Gastrocnemius medialis (tissue), 4 donors: ENCODE data around the gene PSAT1. TPM values are rescaled to one million over a fixed set of nuclear protein-coding genes. Genes with fewer than 3 reads are reported as not detected.

Source experiments
- ATAC-seq, 2 donors: fragments of 150-250 bp; one replicate each; pipeline ENCODE4 v1.9.1; 2016
- DNase-seq, 2 donors: peaks; one replicate each; pipeline ENCODE4 v3.0.0-alpha.2; 2019
- H3K27ac ChIP-seq, 4 donors: fragments of 200-600 bp; sonication (generic); 1 replicate in 1 of 4; 2 replicates in 3 of 4; pipeline ENCODE4 v1.5.1; 2016 to 2018; ENCODE audit warnings: mild to moderate bottlenecking in 2 of 4, moderate library complexity in 1 of 4
- H3K27me3 ChIP-seq, 3 donors: fragments of 200-600 bp; sonication (generic) in 2 of 3; 1 replicate in 1 of 3; 2 replicates in 2 of 3; pipeline versions ENCODE4 v1.5.1 to v1.6.0; 2016 to 2019; ENCODE audit warnings: mild to moderate bottlenecking in 1 of 3, moderate library complexity in 1 of 3
- H3K36me3 ChIP-seq, 2 donors: fragments of 200-600 bp; sonication (generic) in 1 of 2; one replicate each; pipeline ENCODE4 v1.5.1; 2017 to 2018
- H3K4me1 ChIP-seq, 2 donors: fragments of 200-600 bp; sonication (generic) in 1 of 2; one replicate each; pipeline ENCODE4 v1.5.1; 2016 to 2017; ENCODE audit warnings: mild to moderate bottlenecking in 2 of 2
- H3K4me3 ChIP-seq, 4 donors: fragments of 200-600 bp; sonication (generic) in 3 of 4; 1 replicate in 1 of 4; 2 replicates in 3 of 4; pipeline ENCODE4 v1.5.1; 2016 to 2019; ENCODE audit warnings: mild to moderate bottlenecking in 2 of 4
- H3K9me3 ChIP-seq, 3 donors: fragments of 200-600 bp; sonication (generic) in 2 of 3; 1 replicate in 1 of 3; 2 replicates in 2 of 3; pipeline ENCODE4 v1.5.1; 2016 to 2019
- POLR2A ChIP-seq, 2 donors: fragments of 450-650 bp; IDR thresholded peaks; one replicate each; pipeline ENCODE4 v1.6.1; 2017; ENCODE audit warnings: antibody characterized with exemption in 2 of 2, mild to moderate bottlenecking in 2 of 2, moderate library complexity in 2 of 2
- in situ Hi-C, 4 donors: fragments of 200-750 bp; cut with MboI; loops; one replicate each; pipeline versions ENCODE4 v1.15.0 to v1.8.0; 2017; ENCODE audit warnings: low sequenced_read_pairs in 4 of 4
- intact Hi-C: fragments of 100-400 bp; cut with DNase I; formaldehyde crosslinking; loops from one replicate; pipeline ENCODE4 v1.15.1; 2023; ENCODE audit warnings: low total_unique reads
- total RNA-seq, 4 donors: library from RNA; depleted of rRNA; stranded (reverse); fragments of >200 nt; gene quantifications; one replicate each; pipeline versions ENCODE4 v1.1.0 to v1.2.3, GENCODE V29; 2016
- TF ChIP-seq, protein P1 (sequence below), 5 experiments: fragments of 450-650 bp in 3 of 5; fragments of 200-600 bp in 2 of 5; sonication (generic) in 2 of 5; IDR thresholded peaks in 4 of 5; conservative IDR thresholded peaks in 1 of 5; 1 replicate in 4 of 5; 2 replicates in 1 of 5; pipeline ENCODE4 v1.5.1; 2016 to 2019; ENCODE audit warnings: antibody characterized with exemption in 5 of 5, mild to moderate bottlenecking in 3 of 5, moderate library complexity in 3 of 5

PSAT1 gene
- total RNA-seq, 4 donors from 2014 or later, result 0.33 to 0.52 TPM; not detected in 2

- in situ Hi-C loops, result no loop called here
- no peak overlapping the region for H3K4me3 ChIP-seq
- no peaks in the 10 kb centered on the region for H3K9me3 ChIP-seq
- no peaks in the 10 kb centered on the region for H3K4me1 ChIP-seq
- H3K36me3 ChIP-seq, result no peaks in the 10 kb centered on the region
- TF ChIP-seq, protein P1, sequence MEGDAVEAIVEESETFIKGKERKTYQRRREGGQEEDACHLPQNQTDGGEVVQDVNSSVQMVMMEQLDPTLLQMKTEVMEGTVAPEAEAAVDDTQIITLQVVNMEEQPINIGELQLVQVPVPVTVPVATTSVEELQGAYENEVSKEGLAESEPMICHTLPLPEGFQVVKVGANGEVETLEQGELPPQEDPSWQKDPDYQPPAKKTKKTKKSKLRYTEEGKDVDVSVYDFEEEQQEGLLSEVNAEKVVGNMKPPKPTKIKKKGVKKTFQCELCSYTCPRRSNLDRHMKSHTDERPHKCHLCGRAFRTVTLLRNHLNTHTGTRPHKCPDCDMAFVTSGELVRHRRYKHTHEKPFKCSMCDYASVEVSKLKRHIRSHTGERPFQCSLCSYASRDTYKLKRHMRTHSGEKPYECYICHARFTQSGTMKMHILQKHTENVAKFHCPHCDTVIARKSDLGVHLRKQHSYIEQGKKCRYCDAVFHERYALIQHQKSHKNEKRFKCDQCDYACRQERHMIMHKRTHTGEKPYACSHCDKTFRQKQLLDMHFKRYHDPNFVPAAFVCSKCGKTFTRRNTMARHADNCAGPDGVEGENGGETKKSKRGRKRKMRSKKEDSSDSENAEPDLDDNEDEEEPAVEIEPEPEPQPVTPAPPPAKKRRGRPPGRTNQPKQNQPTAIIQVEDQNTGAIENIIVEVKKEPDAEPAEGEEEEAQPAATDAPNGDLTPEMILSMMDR (IDR thresholded peaks at IDR 0.05 in 4 of 5, conservative IDR thresholded peaks at IDR 0.05 in 1 of 5), result no peak
- TF ChIP-seq POLR2A (IDR thresholded peaks at IDR 0.05), result no peak
- DNase-seq, result no peak
- H3K27me3 ChIP-seq, result no peaks in the 10 kb centered on the region
- ATAC-seq, result no peak
- no peak overlapping the region for H3K27ac ChIP-seq
- intact Hi-C loops, result no loop called here
These were observed 24.6 kb downstream of the PSAT1 start for GRCh38 chr9:78321505-78321904.

DNA sequence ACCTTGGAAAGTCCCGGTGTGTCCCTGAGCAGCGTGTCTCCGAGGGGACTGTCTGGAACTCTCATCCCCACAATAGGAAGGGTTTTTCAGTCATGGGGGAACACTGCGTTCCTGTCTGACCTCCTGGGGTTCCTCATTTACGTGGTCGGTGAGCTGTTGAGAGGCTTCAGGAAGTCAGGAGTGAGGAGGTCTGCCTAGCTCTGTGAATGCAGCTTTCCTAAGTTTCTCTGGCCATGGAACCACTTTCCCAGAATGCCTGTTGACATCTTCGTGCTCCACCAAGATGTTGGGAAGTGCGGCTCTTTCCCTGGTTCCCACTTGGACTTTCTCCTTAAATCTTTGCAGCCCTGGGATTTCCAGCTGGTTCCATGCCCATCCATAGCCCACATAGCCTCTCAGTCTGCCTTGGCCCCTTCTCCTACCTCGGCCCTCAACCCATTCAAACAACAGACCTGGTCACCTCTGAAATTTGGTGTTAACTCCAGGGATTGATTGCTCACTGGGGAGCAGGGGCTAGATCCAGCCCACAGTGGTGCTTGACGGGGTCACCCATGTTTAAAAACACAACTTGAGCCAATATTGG, 27.2 kb downstream of the PSAT1 start:
- no peaks in the 10 kb centered on the region for H3K27me3 ChIP-seq
- no peaks in the 10 kb centered on the region for H3K36me3 ChIP-seq
- no peak for TF ChIP-seq POLR2A (IDR thresholded peaks at IDR 0.05)
- no peaks in the 10 kb centered on the region for H3K4me1 ChIP-seq
- ATAC-seq, result no peak
- DNase-seq, result no peak
- intact Hi-C loops (no loop called here), in situ Hi-C loops (no loop called here)
- H3K27ac ChIP-seq, result no peak overlapping the region
- no peaks in the 10 kb centered on the region for H3K9me3 ChIP-seq
- H3K4me3 ChIP-seq, result no peak overlapping the region

- TF ChIP-seq, protein P1 (IDR thresholded peaks at IDR 0.05 in 4 of 5, conservative IDR thresholded peaks at IDR 0.05 in 1 of 5), result no peak
- no peak for TF ChIP-seq POLR2A (IDR thresholded peaks at IDR 0.05)
- DNase-seq (no peak), ATAC-seq (no peak)
- Histone ChIP-seq H3K27me3 (no peaks in the 10 kb centered on the region), H3K9me3 (no peaks in the 10 kb centered on the region), H3K4me3 (no peak overlapping the region), H3K4me1 (no peaks in the 10 kb centered on the region), H3K27ac (no peak overlapping the region), H3K36me3 (no peaks in the 10 kb centered on the region)
- intact Hi-C loops (no loop called here), in situ Hi-C loops (no loop called here)
These were observed 27.8 kb downstream of the PSAT1 start for GRCh38 chr9:78324682-78325081.

DNA sequence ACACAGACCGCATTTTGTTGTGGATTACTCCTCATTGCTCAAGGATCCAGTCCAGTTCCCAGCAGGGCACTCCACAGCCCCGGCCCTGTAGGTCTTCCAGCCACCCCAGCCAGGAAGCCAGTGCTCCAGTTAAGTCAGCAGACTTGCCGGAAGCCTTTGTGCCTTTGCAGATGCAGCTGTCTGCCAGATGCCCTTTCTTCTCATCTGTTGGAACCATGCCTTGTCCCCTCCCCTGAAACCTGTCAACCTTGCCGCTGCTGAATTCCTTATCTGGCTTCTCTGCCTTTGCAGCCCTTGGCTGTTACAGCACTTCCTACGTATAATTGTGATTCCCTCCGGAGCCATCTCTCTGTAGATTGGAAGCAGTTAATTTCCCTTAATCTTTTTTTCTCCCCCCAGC, 28.4 kb downstream of the PSAT1 start:
- in situ Hi-C loops (no loop called here), intact Hi-C loops (no loop called here)
- TF ChIP-seq, protein P1 (IDR thresholded peaks at IDR 0.05 in 4 of 5, conservative IDR thresholded peaks at IDR 0.05 in 1 of 5), result no peak
- TF ChIP-seq POLR2A (IDR thresholded peaks at IDR 0.05), result no peak
- ATAC-seq (no peak), DNase-seq (no peak)
- Histone ChIP-seq H3K27me3 (no peaks in the 10 kb centered on the region), H3K27ac (no peak overlapping the region), H3K4me1 (no peaks in the 10 kb centered on the region), H3K36me3 (no peaks in the 10 kb centered on the region), H3K9me3 (no peaks in the 10 kb centered on the region), H3K4me3 (no peak overlapping the region)

DNA sequence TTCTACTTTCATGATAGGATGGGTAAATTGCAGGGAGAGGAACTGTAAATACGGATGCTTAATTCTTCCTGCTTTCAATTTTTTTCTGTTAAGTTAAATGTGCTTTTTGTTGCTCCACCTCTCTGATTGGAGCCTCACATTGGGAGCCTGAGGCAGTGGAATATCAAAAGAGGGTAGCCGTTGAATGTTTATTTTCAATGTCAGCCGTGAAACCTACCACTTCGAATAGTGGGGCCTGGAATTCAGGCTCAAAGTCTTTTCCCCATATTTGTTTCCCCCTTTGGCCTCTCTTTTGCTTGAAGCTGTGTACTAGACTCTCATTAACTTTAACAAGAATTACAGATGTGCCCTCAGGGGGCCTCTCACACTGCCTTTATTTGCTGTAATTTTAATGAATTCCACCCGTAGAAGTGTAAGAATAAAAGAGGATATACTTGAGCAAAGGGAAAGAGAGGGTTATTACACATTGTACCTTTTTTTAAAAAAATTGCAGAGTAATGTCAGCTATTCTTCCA, 29.0 kb downstream of the PSAT1 start:
- Histone ChIP-seq H3K27me3 (no peaks in the 10 kb centered on the region), H3K27ac (no peak overlapping the region), H3K4me3 (no peak overlapping the region), H3K36me3 (no peaks in the 10 kb centered on the region), H3K9me3 (no peaks in the 10 kb centered on the region), H3K4me1 (no peaks in the 10 kb centered on the region)
- TF ChIP-seq POLR2A (IDR thresholded peaks at IDR 0.05), result no peak
- TF ChIP-seq, protein P1 (IDR thresholded peaks at IDR 0.05 in 4 of 5, conservative IDR thresholded peaks at IDR 0.05 in 1 of 5), result no peak
- in situ Hi-C loops (no loop called here), intact Hi-C loops (no loop called here)
- no peak for DNase-seq
- ATAC-seq, result no peak
